NCI-H1105 treated with DMSO at 0.1 percent for 48 hours (cell line): Measurements from ENCODE around the gene SLC22A17.
A peak's percentile ranks its signal among the peaks of the same experiment; 100 is the strongest.

Source experiments
- DNase-seq: peaks from one replicate; lab custom pipeline; 2025; lab: John Stamatoyannopoulos, UW

Gene SLC22A17

GRCh38 chr14:23307687-23308644 is 44.7 kb downstream of the SLC22A17 start:
- DNase-seq = no peak

DNA sequence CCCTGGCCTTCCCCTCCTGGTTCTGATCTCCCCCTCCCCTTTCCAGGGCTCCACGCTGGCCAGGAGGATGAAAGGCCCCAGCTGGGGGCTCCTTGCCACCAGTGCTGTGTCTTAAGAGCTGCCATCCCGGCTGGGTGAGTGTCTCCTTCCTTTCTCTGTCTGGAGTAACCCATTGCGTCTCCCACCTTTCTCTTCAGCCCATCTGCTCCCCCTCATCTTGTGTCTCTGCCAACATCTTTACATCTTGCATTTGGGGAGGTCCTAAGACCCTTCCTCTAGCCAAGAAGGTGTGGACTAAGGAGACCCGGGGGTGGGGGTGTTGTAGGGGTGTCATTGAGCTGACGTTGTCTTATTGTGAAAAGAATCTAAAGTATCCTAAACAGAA is 45.5 kb downstream of the SLC22A17 start:
- DNase-seq = no peak

DNA sequence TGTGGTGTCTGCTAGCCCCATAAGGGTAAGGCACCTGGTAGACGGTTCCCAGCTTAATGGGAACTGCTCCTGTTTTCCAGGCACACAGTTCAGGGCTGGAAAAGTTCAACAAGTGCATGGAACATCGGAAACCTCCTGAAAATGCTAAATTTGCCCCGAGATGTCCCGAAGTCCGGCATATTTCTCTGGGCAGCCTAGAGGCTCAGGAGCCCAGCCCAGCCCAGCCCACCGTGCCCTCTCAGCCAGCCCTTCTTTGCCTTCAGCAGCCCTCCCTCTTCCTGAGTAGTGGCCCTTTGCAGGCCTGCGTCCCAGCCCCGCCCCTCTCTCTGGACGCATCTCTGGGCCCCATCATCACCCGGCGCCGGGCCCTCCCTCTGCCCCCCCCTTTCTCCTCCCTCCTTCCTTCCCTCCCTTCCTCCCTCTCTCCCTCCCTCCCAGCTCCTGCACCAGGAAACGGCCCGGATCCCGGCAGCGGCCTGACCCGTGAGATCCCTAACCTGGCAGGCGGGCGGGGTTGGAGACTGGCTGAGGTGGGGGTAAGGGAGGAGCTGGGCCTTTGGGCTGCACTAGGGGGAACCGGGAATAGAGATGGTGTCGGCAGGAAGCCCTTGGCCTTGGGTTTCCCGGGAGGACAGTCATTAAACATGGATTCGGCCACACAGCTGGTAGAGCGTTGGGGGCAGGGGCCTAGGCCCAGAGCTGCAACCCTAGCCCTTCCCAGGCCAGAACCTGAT is 46.1 kb downstream of the SLC22A17 start, which contains the start of gene BCL2L2:
Gene BCL2L2 (plus strand): TSS at position 422 of the 734 bp plus-strand sequence. CDS start 935 bp downstream, outside the sequence.
- DNase-seq = peak; percentile 83

DNA sequence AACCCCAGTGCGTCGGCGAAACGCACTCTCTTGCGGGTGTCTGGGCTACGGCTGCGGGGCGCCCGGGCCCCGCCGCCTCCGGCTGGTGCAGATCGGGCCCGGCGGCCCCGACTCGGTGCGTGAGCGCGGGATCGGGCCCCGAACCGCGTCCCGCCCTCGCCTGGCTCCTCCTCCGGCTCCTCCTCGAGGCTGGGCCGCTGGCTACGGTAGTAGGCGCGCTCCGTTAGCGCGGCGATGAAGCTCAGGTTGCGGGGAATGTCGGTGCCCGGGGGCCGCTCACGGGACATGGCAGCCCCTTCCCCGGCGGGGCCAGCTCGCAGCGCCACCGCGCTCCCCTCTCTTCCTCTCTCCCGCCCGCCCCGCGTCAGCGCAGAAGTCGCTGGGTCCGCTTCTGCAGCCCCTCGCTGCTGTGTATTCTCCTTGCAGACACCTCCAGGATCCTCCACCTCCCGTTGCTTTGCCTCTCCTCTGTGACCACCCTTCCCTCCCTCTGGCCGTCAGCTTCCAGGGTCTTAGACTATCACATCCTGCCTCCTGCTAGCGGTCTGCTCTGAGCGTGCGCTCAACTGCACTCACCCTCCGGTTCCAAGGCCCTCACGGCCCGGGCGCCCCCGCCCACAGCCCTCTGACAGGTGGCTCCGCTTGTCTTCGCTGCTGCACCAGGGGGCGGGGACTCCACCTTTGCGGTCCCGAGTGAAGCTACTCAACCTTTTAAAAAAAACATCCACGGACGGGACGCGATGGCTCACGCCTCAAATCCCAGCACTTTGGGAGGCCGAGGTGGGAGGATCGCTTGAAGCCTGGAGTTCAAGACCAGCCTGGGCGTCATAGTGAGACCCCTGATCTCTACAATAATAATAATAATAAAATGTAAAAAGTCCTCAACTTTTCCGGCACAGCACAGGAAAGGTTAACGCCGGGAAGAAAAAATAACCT is 50.1 kb downstream of the SLC22A17 start, which contains the start of gene PPP1R3E:
Gene PPP1R3E (minus strand): TSS at position 570 of the 936 bp plus-strand sequence. CDS start 283 bp downstream, at position 287.
- DNase-seq = peak; percentile 64

- no peak for DNase-seq
These were observed 50.8 kb downstream of the SLC22A17 start for GRCh38 chr14:23301969-23302289.

GRCh38 chr14:23301288-23301968 is 51.3 kb downstream of the SLC22A17 start:
- peak; percentile 97 for DNase-seq

DNA sequence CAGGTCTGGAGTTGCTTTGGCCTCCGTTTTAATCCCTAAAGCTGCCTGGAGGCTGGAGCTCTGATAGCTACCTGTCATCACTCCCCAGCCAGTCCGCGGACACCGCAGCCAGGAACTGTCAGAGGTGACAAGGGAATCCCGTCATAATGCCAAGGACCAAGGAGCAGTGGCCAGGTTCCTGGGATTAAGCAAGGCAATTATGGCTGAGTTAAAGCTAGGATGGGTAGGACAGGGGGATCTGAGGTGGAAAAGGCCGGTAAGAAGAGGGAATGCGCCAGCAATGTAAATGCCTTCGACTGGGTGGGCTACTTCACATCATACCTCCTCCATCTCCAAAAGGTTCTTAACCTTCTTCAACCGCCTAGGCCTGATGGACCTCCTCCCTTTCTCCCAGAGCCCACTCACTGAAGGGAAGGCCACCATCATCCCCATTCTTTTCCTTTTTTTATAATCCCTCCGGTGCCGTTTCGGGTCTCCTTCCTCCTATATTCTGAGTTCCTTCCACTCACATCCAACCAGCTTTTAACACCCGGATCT is 51.9 kb downstream of the SLC22A17 start:
- DNase-seq = peak; percentile 22

GRCh38 chr14:23299986-23300686 is 52.6 kb downstream of the SLC22A17 start:
- no peak for DNase-seq

DNA sequence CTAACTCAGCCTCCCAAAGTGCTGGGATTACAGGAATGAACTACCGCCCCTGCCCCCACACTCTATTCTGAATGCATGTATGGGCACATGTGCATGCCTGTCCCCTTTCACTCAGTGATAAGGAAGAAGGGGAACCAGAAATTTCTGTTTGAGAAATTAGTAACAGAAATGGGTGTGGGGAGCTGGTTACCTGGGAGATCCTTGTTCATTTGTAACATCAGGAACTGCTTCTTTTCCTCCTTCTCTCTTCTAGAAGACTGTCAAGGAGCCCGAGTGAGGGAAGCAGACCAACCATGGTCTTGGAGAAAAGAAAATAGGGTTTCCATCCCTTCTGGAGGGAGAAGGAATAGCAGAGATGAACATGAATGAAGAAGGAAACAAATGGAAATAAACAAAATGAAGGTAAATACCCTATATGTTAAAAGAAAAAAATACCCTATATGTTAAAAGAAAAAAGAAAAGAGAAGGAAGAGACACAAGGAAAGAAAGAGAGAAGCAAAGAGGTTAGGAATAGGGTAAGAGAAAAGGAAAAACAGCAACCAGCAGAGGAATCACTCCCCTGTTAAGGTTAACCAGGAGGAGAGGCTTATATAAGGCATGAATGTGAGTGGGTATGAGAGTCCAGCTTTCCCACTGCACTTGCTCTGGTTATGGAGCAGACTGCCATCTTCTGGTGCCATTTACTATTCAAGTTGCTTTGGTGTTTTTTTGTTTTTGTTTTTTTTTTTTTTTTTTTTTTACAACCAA is 53.3 kb downstream of the SLC22A17 start:
- DNase-seq = no peak

GRCh38 chr14:23297611-23298277 is 54.9 kb downstream of the SLC22A17 start:
- DNase-seq = no peak

- DNase-seq = no peak
These were observed 55.6 kb downstream of the SLC22A17 start for GRCh38 chr14:23297096-23297495.
